Right forelimb (tissue), 1 donor: Measurements from ENCODE around the gene RIPPLY3.
A peak's percentile ranks its signal among the peaks of the same experiment; 100 is the strongest.

Experiments used
- DNase-seq: peaks from one replicate; pipeline ENCODE4 v3.0.0-alpha.2; 2018

Gene RIPPLY3, protein sequence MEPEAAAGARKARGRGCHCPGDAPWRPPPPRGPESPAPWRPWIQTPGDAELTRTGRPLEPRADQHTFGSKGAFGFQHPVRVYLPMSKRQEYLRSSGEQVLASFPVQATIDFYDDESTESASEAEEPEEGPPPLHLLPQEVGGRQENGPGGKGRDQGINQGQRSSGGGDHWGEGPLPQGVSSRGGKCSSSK

GRCh38 chr21:37006486-37007291 is at the start of gene RIPPLY3:
RIPPLY3 (plus strand) TSS chr21:37006702; CDS start chr21:37006773, 71 bp downstream.
- no peak for DNase-seq

- DNase-seq, result no peak
Observed at GRCh38 chr21:36959020-36959835, 47.3 kb upstream of the RIPPLY3 start.

GRCh38 chr21:36960676-36961284 is 45.7 kb upstream of the RIPPLY3 start:
- DNase-seq, result no peak

DNA sequence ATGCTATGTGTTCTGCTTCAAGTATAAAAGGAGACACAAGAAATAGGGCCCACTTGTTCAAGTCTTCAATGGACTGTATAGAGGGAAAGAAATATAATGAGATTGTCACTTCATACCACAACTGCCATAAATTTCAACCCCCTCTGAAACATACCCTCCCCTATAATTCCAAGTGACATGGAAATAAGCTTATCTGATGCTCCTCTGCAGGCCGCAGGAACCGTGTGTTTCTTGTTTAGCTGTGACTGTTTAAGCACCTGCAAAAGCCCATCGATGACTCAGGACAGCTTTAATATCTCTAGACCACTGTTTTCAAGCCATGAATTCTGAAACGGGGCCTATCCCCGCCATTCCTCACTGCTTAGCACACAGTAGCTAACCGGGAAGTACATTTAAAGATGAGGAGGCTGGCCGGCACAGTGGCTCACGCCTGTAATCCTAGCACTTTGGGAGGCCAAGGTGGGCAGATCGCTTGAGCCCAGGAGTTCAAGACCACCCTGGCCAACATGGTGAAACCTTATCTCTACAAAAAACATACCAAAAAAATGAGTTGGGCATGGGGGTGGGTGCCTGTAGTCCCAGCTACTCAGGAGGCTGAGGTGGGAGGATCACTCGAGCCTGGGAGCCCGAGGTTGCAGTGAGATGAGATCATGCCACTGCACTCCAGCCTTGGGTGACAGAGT is 44.3 kb upstream of the RIPPLY3 start:
- no peak for DNase-seq

GRCh38 chr21:36964398-36964797 is 42.1 kb upstream of the RIPPLY3 start:
- DNase-seq, result no peak

- no peak for DNase-seq
Observed at GRCh38 chr21:36964827-36965719, 41.4 kb upstream of the RIPPLY3 start.

DNA sequence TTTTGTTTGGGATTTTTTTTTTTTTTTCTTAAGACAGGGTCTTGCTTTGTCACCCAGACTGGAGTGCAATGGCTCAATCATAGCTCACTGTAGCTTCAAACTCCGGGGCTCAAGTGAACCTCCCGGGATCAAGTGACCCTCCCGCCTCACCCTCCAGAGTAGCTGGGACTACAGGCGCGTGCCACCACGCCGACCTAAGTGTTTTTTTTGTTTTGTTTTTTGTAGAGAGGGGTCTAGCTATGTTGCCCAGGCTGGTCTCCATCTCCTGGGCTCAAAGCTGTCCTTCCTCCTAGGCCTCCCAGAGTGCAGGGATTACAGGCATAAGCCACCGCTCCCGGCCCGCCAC is 40.8 kb upstream of the RIPPLY3 start:
- no peak for DNase-seq

GRCh38 chr21:36966066-36966820 is 40.3 kb upstream of the RIPPLY3 start, which contains the start of gene HLCS:
HLCS (minus strand) TSS chr21:36966669; CDS start chr21:36966638, 31 bp downstream.
- peak; percentile 80 for DNase-seq

GRCh38 chr21:36966821-36967768 is 39.4 kb upstream of the RIPPLY3 start:
- DNase-seq, result no peak

DNA sequence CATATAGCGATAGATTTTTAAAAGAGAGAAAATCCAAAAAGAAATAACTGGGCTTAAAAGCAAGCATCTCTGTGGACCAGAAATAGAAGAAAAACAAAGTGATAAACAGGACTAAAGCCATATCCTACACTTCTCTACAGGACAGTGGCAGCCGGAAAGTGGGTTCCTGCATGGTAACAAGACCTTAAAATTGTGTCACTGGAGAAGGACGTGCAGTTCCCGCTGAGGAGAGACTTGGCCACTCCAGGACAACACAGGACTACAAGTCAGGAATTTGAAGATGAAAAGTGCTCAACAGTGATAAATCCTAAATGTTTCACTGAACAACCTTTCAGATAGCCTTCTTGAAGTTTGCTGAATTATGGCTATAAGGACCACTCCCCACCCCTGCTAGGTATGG is 38.1 kb upstream of the RIPPLY3 start:
- no peak for DNase-seq

DNA sequence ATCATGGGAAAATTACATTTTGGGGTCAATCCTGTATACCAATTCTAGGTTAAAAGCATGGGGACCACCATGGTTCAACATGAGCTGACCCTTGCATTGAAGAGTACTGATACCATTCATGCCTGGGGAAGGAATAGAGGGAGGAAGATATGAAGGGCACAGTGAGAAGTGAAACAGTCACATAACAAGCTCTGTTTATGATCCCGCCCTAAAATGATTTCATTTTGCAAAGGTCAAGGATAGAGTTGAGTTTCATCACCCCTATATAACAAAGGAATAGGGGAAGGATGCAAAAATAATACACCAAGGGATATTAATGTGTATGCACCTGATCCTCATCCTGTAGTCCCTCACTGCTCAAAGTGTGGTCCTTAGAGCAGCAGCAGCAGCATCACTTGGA is 37.5 kb upstream of the RIPPLY3 start:
- no peak for DNase-seq

DNA sequence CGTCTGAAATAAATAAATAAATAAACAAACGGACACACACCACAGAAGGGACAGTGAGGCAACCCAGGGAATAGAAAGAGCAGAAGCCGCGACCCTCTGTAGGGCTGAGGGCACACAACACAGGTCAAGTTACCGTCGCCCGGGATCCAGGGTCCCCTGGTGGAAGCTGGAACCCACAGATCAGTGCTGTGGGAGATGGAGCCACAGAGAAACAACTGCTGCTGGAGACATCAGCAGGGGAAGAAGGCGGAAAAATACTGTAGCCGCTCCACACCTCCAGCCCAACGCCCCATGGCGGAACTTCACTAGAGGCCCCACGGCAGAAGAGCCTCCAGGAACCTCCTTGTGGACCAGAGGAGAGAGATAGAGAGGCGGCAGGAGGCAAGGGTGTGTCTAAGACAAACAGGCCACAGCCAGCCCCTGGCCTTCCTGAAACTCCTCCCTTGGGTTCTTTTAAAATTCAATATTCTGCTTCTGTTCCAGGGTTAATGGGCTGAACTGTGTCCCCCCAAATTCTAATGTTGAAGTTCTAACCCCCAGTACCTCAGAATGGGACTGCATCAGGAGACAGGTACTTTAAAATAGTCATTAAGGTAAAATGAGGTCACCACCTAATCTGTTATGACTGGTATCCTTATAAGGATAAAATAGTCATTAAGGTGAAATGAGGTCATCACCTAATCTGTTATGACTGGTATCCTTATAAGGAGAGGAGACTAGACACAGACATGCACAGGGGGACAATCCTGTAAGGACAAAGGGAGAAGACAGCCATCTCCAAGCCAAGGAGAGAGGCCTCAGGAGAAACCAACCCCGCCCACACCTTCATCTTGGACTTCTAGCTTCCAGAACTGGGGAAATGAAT is 32.3 kb upstream of the RIPPLY3 start:
- no peak for DNase-seq

DNA sequence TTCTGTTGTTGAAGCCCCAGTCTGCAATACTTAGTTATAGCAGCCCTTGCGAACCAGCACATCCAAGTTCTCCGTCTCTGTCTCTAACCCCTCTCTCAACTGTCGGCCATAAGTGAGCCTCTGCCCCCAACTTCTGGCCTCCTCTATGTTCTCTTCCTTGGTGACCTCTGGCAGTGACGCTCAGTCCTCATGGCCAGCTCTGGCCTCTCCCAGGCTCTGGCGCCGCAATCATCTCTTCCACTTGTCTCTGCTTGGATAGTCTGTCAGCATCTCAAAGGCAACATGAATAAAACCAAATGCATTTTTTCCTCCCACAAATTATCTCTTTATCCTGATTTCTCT is 31.7 kb upstream of the RIPPLY3 start:
- DNase-seq, result no peak

GRCh38 chr21:36976228-36976861 is 30.2 kb upstream of the RIPPLY3 start:
- no peak for DNase-seq

- DNase-seq, result peak; percentile 52
Observed at GRCh38 chr21:36976882-36977651, 29.4 kb upstream of the RIPPLY3 start.

GRCh38 chr21:36980280-36981048 is 26.0 kb upstream of the RIPPLY3 start:
- peak; percentile 55 for DNase-seq

- no peak for DNase-seq
Observed at GRCh38 chr21:36981049-36981391, 25.5 kb upstream of the RIPPLY3 start.
